ENCODE measurements around the gene HMG20B.

DNA sequence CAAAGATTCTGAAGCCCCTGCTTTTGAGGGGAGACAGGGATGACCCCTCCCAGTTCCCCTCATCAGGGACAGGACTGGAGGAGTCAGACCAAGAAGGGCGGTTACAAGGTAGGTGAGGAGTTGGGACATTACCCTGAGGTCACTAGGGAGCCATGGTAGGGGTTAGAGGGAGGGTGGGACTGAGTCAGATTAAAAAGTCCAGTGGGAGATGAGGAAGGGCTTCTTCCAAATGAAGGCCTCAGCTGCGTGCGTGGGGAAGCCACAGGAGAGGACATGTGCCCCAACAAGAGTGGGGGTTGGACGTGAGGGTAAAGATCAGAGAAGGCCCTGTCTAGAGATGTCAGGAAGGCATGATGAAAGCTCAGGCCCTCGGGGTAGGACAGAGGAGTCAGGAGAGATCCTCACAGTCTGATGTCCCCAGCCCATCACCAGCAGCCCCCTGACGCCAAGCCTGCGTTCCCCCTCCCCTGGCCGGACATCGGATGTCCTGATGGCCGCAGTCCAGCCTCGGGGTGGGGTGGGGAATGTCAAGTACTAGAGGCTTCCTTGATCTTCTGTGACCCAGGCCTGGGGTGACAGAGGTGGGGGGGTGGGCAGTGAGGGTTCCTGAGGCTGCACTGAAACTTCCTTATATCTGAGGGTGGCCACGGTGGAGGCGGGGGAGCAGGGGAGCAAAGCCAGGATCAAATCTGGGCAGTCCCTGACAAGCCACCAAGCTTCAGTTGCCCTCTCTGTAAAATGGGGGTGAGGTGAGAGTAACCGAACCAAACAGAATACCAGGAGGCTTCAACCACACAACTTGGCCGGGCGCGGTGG, 8.8 kb upstream of the HMG20B start:
- TF ChIP-seq, protein P1, sequence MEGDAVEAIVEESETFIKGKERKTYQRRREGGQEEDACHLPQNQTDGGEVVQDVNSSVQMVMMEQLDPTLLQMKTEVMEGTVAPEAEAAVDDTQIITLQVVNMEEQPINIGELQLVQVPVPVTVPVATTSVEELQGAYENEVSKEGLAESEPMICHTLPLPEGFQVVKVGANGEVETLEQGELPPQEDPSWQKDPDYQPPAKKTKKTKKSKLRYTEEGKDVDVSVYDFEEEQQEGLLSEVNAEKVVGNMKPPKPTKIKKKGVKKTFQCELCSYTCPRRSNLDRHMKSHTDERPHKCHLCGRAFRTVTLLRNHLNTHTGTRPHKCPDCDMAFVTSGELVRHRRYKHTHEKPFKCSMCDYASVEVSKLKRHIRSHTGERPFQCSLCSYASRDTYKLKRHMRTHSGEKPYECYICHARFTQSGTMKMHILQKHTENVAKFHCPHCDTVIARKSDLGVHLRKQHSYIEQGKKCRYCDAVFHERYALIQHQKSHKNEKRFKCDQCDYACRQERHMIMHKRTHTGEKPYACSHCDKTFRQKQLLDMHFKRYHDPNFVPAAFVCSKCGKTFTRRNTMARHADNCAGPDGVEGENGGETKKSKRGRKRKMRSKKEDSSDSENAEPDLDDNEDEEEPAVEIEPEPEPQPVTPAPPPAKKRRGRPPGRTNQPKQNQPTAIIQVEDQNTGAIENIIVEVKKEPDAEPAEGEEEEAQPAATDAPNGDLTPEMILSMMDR (IDR thresholded peaks at IDR 0.05): no peak
- TF ChIP-seq POLR2AphosphoS5 (IDR thresholded peaks at IDR 0.05) (no peak), EP300 (IDR thresholded peaks at IDR 0.05) (no peak), POLR2A (IDR thresholded peaks at IDR 0.05) (no peak)

Measured in stomach (tissue), 4 donors.